Ishikawa (cell line): ENCODE data around the gene PPT1.

Experiments
- CEBPB ChIP-seq: IDR thresholded peaks from 2 replicates; pipeline ENCODE4 v1.6.1; 2012
- CREB1 ChIP-seq: IDR thresholded peaks from 2 replicates; pipeline ENCODE4 v1.6.1; 2012; ENCODE audit warnings: low read depth
- EGR1 ChIP-seq: IDR thresholded peaks from 2 replicates; pipeline ENCODE4 v1.6.1; 2012
- EP300 ChIP-seq: IDR thresholded peaks from 2 replicates; pipeline ENCODE4 v1.6.1; 2012; ENCODE audit warnings: borderline replicate concordance
- FOXM1 ChIP-seq: IDR thresholded peaks from 2 replicates; pipeline ENCODE4 v1.6.1; 2012; ENCODE audit warnings: low read depth, borderline replicate concordance
- MAX ChIP-seq: IDR thresholded peaks from 2 replicates; pipeline ENCODE4 v1.6.1; 2012
- NFIC ChIP-seq: IDR thresholded peaks from 2 replicates; pipeline ENCODE4 v1.6.1; 2012
- RAD21 ChIP-seq: IDR thresholded peaks from 2 replicates; pipeline ENCODE4 v1.6.1; 2012; ENCODE audit warnings: low read depth
- REST ChIP-seq: IDR thresholded peaks from 2 replicates; pipeline ENCODE4 v1.6.1; 2012; ENCODE audit warnings: low read depth, mild to moderate bottlenecking
- TAF1 ChIP-seq: IDR thresholded peaks from 2 replicates; pipeline ENCODE4 v1.6.1; 2012; ENCODE audit warnings: low read depth, mild to moderate bottlenecking
- TCF12 ChIP-seq: IDR thresholded peaks from 2 replicates; pipeline ENCODE4 v1.6.1; 2012; ENCODE audit warnings: low read depth
- TEAD4 ChIP-seq: IDR thresholded peaks from 2 replicates; pipeline ENCODE4 v1.6.1; 2012
- YY1 ChIP-seq: IDR thresholded peaks from 2 replicates; pipeline ENCODE4 v1.6.1; 2012; ENCODE audit warnings: low read depth
- ZBTB7A ChIP-seq: IDR thresholded peaks from 2 replicates; pipeline ENCODE4 v1.6.1; 2012; ENCODE audit warnings: low read depth
- TF ChIP-seq, protein P1 (sequence below): IDR thresholded peaks from 2 replicates; pipeline ENCODE4 v1.6.1; 2012

Gene PPT1

DNA sequence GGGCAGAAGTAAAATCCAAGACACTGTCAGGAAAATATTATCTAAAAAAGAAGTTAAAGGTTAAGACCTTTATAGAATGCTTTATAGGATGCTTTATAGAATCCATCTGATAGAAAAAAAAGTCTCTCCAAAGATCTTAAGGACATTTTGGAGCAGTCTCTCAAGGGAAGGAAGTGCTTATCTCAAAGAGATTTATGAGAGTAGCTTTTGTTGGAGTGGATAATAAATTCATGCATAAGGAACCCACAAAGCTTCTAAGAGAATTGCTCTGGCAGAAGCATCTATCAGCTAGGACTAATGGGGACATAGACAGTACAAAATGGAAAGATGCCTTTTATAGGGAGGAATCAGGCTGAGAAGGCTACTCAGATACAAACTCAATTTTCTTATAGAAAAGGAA lies 69.4 kb downstream of the PPT1 start:
- TF ChIP-seq REST (no peak), YY1 (no peak), TEAD4 (no peak)

DNA sequence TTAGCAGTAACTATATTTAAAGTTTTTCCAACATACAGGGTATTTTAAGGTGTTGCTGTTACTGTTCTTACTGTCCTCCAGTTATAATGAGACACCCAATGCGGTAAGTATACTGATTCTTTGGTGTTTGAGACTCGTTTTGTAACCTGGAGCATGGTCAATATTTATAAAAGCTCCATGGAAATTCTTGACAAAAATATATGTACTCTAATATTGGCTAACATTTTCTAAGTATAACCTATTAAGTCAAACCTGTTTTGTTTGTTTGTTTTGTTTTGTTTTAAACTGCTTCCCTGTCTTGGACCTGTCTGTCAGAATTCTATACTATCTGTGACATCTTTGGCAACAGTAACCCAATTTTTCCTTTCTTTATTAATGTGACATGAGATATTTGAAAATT lies 72.4 kb downstream of the PPT1 start:
- TF ChIP-seq TEAD4 (no peak), CREB1 (no peak)
- TF ChIP-seq, protein P1, sequence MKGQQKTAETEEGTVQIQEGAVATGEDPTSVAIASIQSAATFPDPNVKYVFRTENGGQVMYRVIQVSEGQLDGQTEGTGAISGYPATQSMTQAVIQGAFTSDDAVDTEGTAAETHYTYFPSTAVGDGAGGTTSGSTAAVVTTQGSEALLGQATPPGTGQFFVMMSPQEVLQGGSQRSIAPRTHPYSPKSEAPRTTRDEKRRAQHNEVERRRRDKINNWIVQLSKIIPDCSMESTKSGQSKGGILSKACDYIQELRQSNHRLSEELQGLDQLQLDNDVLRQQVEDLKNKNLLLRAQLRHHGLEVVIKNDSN = no peak

DNA sequence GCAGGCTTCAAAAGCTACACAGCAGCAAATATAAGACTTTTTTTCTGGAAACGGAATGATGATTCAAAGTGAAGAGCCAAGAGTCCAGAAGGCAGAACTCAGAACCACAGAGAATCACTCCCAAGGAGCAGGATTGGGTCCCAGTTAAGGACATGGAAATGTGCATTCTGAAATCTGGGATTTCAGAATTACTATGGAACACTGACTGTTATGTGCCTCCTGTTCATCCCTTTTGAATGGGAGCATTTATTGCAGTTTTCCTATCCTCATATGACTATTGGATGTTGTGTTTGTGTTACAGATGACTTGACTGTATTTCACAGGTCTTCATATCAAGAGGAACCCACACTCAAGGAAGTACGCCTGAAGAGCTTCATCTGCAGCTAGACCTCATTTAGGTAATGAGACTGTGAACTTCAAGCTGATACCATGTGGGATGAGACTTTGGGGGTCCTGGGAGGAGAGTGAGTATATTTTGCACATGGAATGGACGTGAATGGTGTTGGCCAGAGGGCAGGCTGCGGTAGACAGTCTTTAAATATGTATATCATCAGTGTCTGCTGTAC lies 73.6 kb downstream of the PPT1 start:
- no peak for TF ChIP-seq TCF12
- TF ChIP-seq, protein P1 = no peak
- no peak for TF ChIP-seq TAF1
- TF ChIP-seq TEAD4 = no peak
- no peak for TF ChIP-seq FOXM1
- TF ChIP-seq EGR1 = no peak
- no peak for TF ChIP-seq CEBPB
- TF ChIP-seq YY1 = no peak
- TF ChIP-seq NFIC = no peak
- no peak for TF ChIP-seq EP300
- no peak for TF ChIP-seq MAX
- no peak for TF ChIP-seq CREB1
- no peak for TF ChIP-seq RAD21
- TF ChIP-seq ZBTB7A = no peak
- no peak for TF ChIP-seq REST
